Measurements from ENCODE around the gene DFFB. TPM values are rescaled to one million over a fixed set of nuclear protein-coding genes. Genes with fewer than 3 reads are reported as not detected.

The DFFB gene
- total RNA-seq, 1 experiment from 2014 or later, result 17.1 TPM

GRCh38 chr1:3900150-3900968, 43.1 kb downstream of the DFFB start, which contains the start of gene C1orf174:
Gene C1orf174 (minus strand): TSS chr1:3900272. CDS start chr1:3900186, 86 bp downstream.
- H3K36me3 ChIP-seq (ENCODE audit: low read depth, low read length), result peaks cover 6% of the 10 kb centered on the region
- intact Hi-C loops (cut with micrococcal nuclease), result loop anchor here (1.0 to 10.0 kb wide), 2 partner anchors 43 to 754 kb away; partner anchors contain the start of genes AJAP1, CEP104 and DFFB
- no peaks in the 10 kb centered on the region for H3F3A ChIP-seq (ENCODE audit: low read length, unreplicated experiment)
- peak within 1 kb of the TSS; percentile 95 for H2AFZ ChIP-seq (ENCODE audit: low read length)
- no peaks in the 10 kb centered on the region for H3K9me3 ChIP-seq (ENCODE audit: low read length)
- ChIA-PET CTCF (interaction anchor here (0.5 to 0.8 kb wide), 3 partner anchors 309 to 684 kb away, joined by 3 to 5 read pairs (median 3); no protein-coding TSS in a partner anchor), POLR2A (ENCODE audit: unreplicated experiment) (no interaction called here)
- peak within 1 kb of the TSS; percentile 97 for H3K9ac ChIP-seq (ENCODE audit: low read length)
- H3K9me2 ChIP-seq (replicated peaks; ENCODE audit: low read length), result no peaks in the 10 kb centered on the region
- peaks cover 31% of the 10 kb centered on the region for H4K20me1 ChIP-seq (ENCODE audit: low read length)
- TF ChIP-seq EZH2phosphoT487 (IDR thresholded peaks at IDR 0.05; ENCODE audit: borderline replicate concordance, low read length) (no peak), CTCF (conservative IDR thresholded peaks at IDR 0.05; ENCODE audit: low read depth, low read length) (no peak), EZH2 (IDR thresholded peaks at IDR 0.05; ENCODE audit: low read length, unreplicated experiment) (no peak)
- peaks cover 10% of the 10 kb centered on the region for H3K4me1 ChIP-seq (ENCODE audit: insufficient read depth, low read length)
- BruUV-seq (replicated peaks), result TSS peak; percentile 70
- ATAC-seq (peak; percentile 76), DNase-seq (peak; percentile 97)
- H3K27ac ChIP-seq (ENCODE audit: low read length), result peak within 1 kb of the TSS; percentile 85
- peak within 1 kb of the TSS; percentile 80 for H3K4me3 ChIP-seq (ENCODE audit: low read length)
- H3K27me3 ChIP-seq (ENCODE audit: low read length), result no peaks in the 10 kb centered on the region
- H3K4me2 ChIP-seq (ENCODE audit: low read length), result peak within 1 kb of the TSS; percentile 92
- peaks cover 47% of the 10 kb centered on the region for H3K79me2 ChIP-seq (ENCODE audit: low read length)

- peak; percentile 99 for DNase-seq
- H3K27me3 ChIP-seq (ENCODE audit: low read length), result no peaks in the 10 kb centered on the region
- TF ChIP-seq CTCF (conservative IDR thresholded peaks at IDR 0.05; ENCODE audit: low read depth, low read length) (no peak), EZH2 (IDR thresholded peaks at IDR 0.05; ENCODE audit: low read length, unreplicated experiment) (no peak), EZH2phosphoT487 (IDR thresholded peaks at IDR 0.05; ENCODE audit: borderline replicate concordance, low read length) (no peak)
- peak overlapping the region; percentile 92 for H3K4me2 ChIP-seq (ENCODE audit: low read length)
- H3K9me3 ChIP-seq (ENCODE audit: low read length), result no peaks in the 10 kb centered on the region
- no peaks in the 10 kb centered on the region for H3F3A ChIP-seq (ENCODE audit: low read length, unreplicated experiment)
- H4K20me1 ChIP-seq (ENCODE audit: low read length), result peaks cover 24% of the 10 kb centered on the region
- ChIA-PET CTCF (interaction anchor here (0.8 kb wide), 1 partner anchor 446 kb away, joined by 5 read pairs; no protein-coding TSS in a partner anchor), POLR2A (ENCODE audit: unreplicated experiment) (no interaction called here)
- no peaks in the 10 kb centered on the region for H3K9me2 ChIP-seq (replicated peaks; ENCODE audit: low read length)
- intact Hi-C loops (cut with micrococcal nuclease), result loop anchor here (1.0 to 10.0 kb wide), 2 partner anchors 44 to 754 kb away; partner anchors contain the start of genes AJAP1, CEP104 and DFFB
- peaks cover 6% of the 10 kb centered on the region; the same call in 1 of the 2 replicates for H3K36me3 ChIP-seq (ENCODE audit: low read depth, low read length)
- H3K27ac ChIP-seq (ENCODE audit: low read length), result peak overlapping the region; percentile 85
- peaks cover 40% of the 10 kb centered on the region for H3K79me2 ChIP-seq (ENCODE audit: low read length)
- no TSS peak for BruUV-seq (replicated peaks)
- peak overlapping the region; percentile 80 for H3K4me3 ChIP-seq (ENCODE audit: low read length)
- peak overlapping the region; percentile 97 for H3K9ac ChIP-seq (ENCODE audit: low read length)
- peak overlapping the region; percentile 95 for H2AFZ ChIP-seq (ENCODE audit: low read length)
- ATAC-seq, result peak; percentile 80
- H3K4me1 ChIP-seq (ENCODE audit: insufficient read depth, low read length), result peaks cover 10% of the 10 kb centered on the region
These were observed 43.8 kb downstream of the DFFB start for GRCh38 chr1:3900969-3901529.
